ENCODE measurements around the gene CPAMD8.

GRCh38 chr19:16914421-16914820 lies 112.2 kb downstream of the CPAMD8 start:
- TF ChIP-seq CTCF (IDR thresholded peaks at IDR 0.05) (no peak), EZH2 (IDR thresholded peaks at IDR 0.05) (no peak)
